Right lobe of liver (tissue), 4 donors: ENCODE measurements around the gene NARS2.

ENCODE experiments used
- POLR2A ChIP-seq: fragments of 450-650 bp; IDR thresholded peaks from one replicate; pipeline ENCODE4 v1.6.1; 2017; ENCODE audit warnings: antibody characterized with exemption, mild to moderate bottlenecking
- TF ChIP-seq, protein P1 (sequence below), 4 donors: fragments of 200-600 bp in 3 of 4; fragments of 450-650 bp in 1 of 4; IDR thresholded peaks; one replicate each; pipeline versions ENCODE4 v1.5.1 to v1.8.0; 2016 to 2022; ENCODE audit warnings: antibody characterized with exemption in 4 of 4, mild to moderate bottlenecking in 2 of 4
- donor health status: DM: no; HTN: no; CAD: no.
- donor health status: DM: no; HTN: no; CAD: no.
- donor health status: DM: no; HTN: yes; CAD: no.

DNA sequence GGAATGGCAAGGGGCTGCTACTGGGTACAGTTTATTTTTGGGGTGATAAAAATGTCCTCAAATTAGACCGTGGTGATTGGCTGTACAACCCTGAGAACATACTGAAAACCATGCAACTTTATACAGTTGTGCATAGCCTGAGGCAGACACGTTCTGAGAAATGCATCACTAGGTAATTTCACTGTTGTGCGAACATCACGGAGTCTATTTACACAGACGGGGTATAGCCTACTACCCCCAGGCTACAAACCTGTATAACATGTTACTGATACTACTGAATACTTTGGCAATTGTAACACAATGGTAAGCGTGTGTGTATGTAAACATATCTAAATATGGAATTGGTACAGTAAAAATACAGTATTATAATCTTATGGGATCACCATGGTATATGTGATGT, 23.6 kb downstream of the NARS2 start:
- TF ChIP-seq, protein P1, sequence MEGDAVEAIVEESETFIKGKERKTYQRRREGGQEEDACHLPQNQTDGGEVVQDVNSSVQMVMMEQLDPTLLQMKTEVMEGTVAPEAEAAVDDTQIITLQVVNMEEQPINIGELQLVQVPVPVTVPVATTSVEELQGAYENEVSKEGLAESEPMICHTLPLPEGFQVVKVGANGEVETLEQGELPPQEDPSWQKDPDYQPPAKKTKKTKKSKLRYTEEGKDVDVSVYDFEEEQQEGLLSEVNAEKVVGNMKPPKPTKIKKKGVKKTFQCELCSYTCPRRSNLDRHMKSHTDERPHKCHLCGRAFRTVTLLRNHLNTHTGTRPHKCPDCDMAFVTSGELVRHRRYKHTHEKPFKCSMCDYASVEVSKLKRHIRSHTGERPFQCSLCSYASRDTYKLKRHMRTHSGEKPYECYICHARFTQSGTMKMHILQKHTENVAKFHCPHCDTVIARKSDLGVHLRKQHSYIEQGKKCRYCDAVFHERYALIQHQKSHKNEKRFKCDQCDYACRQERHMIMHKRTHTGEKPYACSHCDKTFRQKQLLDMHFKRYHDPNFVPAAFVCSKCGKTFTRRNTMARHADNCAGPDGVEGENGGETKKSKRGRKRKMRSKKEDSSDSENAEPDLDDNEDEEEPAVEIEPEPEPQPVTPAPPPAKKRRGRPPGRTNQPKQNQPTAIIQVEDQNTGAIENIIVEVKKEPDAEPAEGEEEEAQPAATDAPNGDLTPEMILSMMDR (IDR thresholded peaks at IDR 0.05), result no peak
- no peak for TF ChIP-seq POLR2A
